Measurements from ENCODE around the gene ELK4. TPM values are rescaled to one million over a fixed set of nuclear protein-coding genes. Genes with fewer than 3 reads are reported as not detected.

ELK4 gene
- polyA plus RNA-seq, 3 donors = 1.4 to 9.0 (median 2.6) TPM

DNA sequence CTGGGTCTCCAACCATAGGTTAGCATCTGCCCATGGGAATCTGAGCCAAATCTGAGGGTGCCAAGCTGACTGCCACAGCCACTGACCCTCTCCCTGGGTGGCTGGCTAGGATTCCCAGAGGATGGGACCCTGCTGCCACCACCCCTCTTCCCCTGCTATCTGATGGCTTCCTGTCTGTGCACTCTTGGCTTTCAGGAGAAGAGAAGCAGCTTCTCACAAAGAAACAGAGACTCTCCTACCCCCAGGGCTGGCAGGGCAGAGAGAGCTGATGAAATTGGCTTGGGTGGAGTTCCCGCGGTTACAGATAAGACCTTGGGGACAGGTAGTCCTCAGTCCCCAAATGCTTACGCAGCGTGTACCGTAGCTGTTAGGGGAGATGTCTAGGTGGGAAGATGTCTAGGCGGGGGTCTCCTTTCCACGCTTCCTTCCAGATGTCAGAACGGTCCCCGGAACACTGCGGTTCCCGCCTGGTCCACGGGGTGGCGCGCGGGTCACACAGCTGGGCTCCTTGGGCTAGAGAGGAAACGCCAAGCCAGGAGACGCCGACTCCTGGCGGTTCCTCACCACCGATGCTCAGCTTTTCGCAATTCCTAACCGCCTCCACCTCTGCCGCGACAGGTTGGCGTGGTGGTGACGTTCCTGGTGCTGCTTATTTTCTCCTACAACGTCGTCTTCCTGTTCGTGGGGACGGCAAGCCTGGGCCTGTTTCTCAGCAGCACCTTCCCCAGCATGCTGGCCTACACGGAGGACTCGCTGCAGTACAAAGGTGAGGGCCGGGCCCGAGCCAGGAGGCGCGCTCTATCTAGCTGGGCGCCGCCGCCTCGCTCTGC lies 40.1 kb downstream of the ELK4 start:
- intact Hi-C loops (cut with micrococcal nuclease) = loop anchor here (2.0 to 5.0 kb wide), 4 partner anchors 41 to 116 kb away; partner anchors contain the start of gene ELK4 (in 2 of the 2)
- no peaks in the 10 kb centered on the region for H3K79me2 ChIP-seq (ENCODE audit: insufficient read depth, low read length)
- no peaks in the 10 kb centered on the region for H3K36me3 ChIP-seq (replicated peaks in 1 of 2; ENCODE audit: control insufficient read depth in 1 of 2, insufficient read depth in 2 of 2, low read length in 2 of 2)
- H3K9me3 ChIP-seq (replicated peaks in 1 of 2; ENCODE audit: control insufficient read depth in 1 of 2, insufficient read depth in 1 of 2, low read length in 2 of 2) = no peaks in the 10 kb centered on the region
- H3K27ac ChIP-seq (ENCODE audit: low read depth in 1 of 2, low read length in 2 of 2) = no peak overlapping the region
- no peaks in the 10 kb centered on the region for H4K20me1 ChIP-seq (ENCODE audit: insufficient read depth, low read length)
- H3K9me3 Mint-ChIP-seq = peaks cover 0 to 2% (median 0%) of the 10 kb centered on the region in 7 donors
- H3K27me3 ChIP-seq (ENCODE audit: control insufficient read depth in 2 of 2, insufficient read depth in 2 of 2, low read length in 2 of 2) = no peaks in the 10 kb centered on the region
- peaks cover 31% of the 10 kb centered on the region for H3K4me1 Mint-ChIP-seq
- TF ChIP-seq CTCF (IDR thresholded peaks at IDR 0.05) = peak; percentile 95
- peaks cover 0 to 6% (median 2%) of the 10 kb centered on the region in 3 donors for H3K27me3 Mint-ChIP-seq (ENCODE audit: low read depth in 3 of 3)
- H3K4me1 ChIP-seq (ENCODE audit: control insufficient read depth in 1 of 2, insufficient read depth in 2 of 2, low read length in 2 of 2) = peaks cover 14 to 20% of the 10 kb centered on the region in 2 donors
- peak overlapping the region in 4 of 7 donors; percentile 46 to 83 (median 70) for H3K27ac Mint-ChIP-seq
- H3K36me3 Mint-ChIP-seq = peaks cover 4 to 8% of the 10 kb centered on the region in 2 donors
- H2AFZ ChIP-seq (ENCODE audit: insufficient read depth, low read depth, low read length, poor library complexity, severe bottlenecking) = peak overlapping the region; percentile 78
- H3K9ac ChIP-seq (ENCODE audit: insufficient read depth, low read length, poor library complexity, severe bottlenecking) = no peak overlapping the region
- WGBS (ENCODE audit: insufficient coverage) = 0% methylated on average over 30 of the region's 40 CpGs
- peak; percentile 74 to 80 (median 76) for DNase-seq
- peak overlapping the region; percentile 2 to 65 (median 30) for H3K4me3 ChIP-seq (replicated peaks in 1 of 3; ENCODE audit: low read depth in 2 of 3, low read length in 3 of 3)
- peak overlapping the region; percentile 74 to 95 for H3K4me3 Mint-ChIP-seq
- peak overlapping the region; percentile 77 for H3K4me2 ChIP-seq (replicated peaks; ENCODE audit: extremely low read depth, low read length, poor library complexity, severe bottlenecking)

GRCh38 chr1:205590777-205591513 lies 40.9 kb downstream of the ELK4 start:
- H3K4me1 ChIP-seq (ENCODE audit: control insufficient read depth in 1 of 2, insufficient read depth in 2 of 2, low read length in 2 of 2) = peaks cover 14 to 20% of the 10 kb centered on the region in 2 donors

More at GRCh38 chr1:205590777-205591513, 40.9 kb downstream of the ELK4 start:
- H3K4me3 Mint-ChIP-seq = peak overlapping the region in 1 of 2 donors; percentile 17
- Histone ChIP-seq H3K9me3 (replicated peaks in 1 of 2; ENCODE audit: control insufficient read depth in 1 of 2, insufficient read depth in 1 of 2, low read length in 2 of 2) (no peaks in the 10 kb centered on the region), H3K4me2 (replicated peaks; ENCODE audit: extremely low read depth, low read length, poor library complexity, severe bottlenecking) (no peak overlapping the region), H4K20me1 (ENCODE audit: insufficient read depth, low read length) (no peaks in the 10 kb centered on the region), H3K27ac (ENCODE audit: low read depth in 1 of 2, low read length in 2 of 2) (no peak overlapping the region), H2AFZ (ENCODE audit: insufficient read depth, low read depth, low read length, poor library complexity, severe bottlenecking) (peak overlapping the region; percentile 78), H3K4me3 (replicated peaks in 1 of 3; ENCODE audit: low read depth in 2 of 3, low read length in 3 of 3) (no peak overlapping the region), H3K27me3 (ENCODE audit: control insufficient read depth in 2 of 2, insufficient read depth in 2 of 2, low read length in 2 of 2) (no peaks in the 10 kb centered on the region), H3K9ac (ENCODE audit: insufficient read depth, low read length, poor library complexity, severe bottlenecking) (no peak overlapping the region), H3K36me3 (replicated peaks in 1 of 2; ENCODE audit: control insufficient read depth in 1 of 2, insufficient read depth in 2 of 2, low read length in 2 of 2) (no peaks in the 10 kb centered on the region), H3K79me2 (ENCODE audit: insufficient read depth, low read length) (no peaks in the 10 kb centered on the region)
- intact Hi-C loops (cut with micrococcal nuclease) = loop anchor here (2.0 to 5.0 kb wide), 3 partner anchors 41 to 116 kb away; partner anchors contain the start of gene ELK4 (in 1 of the 2)
- H3K9me3 Mint-ChIP-seq = peaks cover 0 to 2% (median 0%) of the 10 kb centered on the region in 7 donors
- WGBS (ENCODE audit: insufficient coverage) = 88% methylated on average over 6 of the region's 9 CpGs
- peaks cover 31% of the 10 kb centered on the region for H3K4me1 Mint-ChIP-seq
- H3K27me3 Mint-ChIP-seq (ENCODE audit: low read depth in 3 of 3) = peaks cover 0 to 6% (median 2%) of the 10 kb centered on the region in 3 donors
- no peak for DNase-seq
- H3K27ac Mint-ChIP-seq = peak overlapping the region in 1 of 7 donors; percentile 13
- peaks cover 0 to 6% of the 10 kb centered on the region in 2 donors for H3K36me3 Mint-ChIP-seq
- no peak for TF ChIP-seq CTCF (IDR thresholded peaks at IDR 0.05)

All from CD14-positive monocyte (primary cell).